PC-3 (cell line): ENCODE results near the gene GBA2.

Source experiments
- CTCF ChIP-seq: fragments of 300-600 bp; sonication (generic); conservative IDR thresholded peaks from 2 replicates; pipeline ENCODE4 v1.5.1; 2017; ENCODE audit warnings: antibody characterized with exemption, low read depth, mild to moderate bottlenecking, low read length
- EZH2phosphoT487 ChIP-seq: fragments of 300-600 bp; sonication (generic); IDR thresholded peaks from 2 replicates; pipeline ENCODE4 v1.6.1; 2018; ENCODE audit warnings: mild to moderate bottlenecking, antibody characterized with exemption, low read length, borderline replicate concordance

GRCh38 chr9:35732185-35732799 is 16.7 kb downstream of the GBA2 start, which contains the start of the genes CREB3 and TLN1:
- TF ChIP-seq CTCF (peak; percentile 21; the same call in 1 of the 2 replicates), EZH2phosphoT487 (no peak)
